ENCODE measurements around the gene PRPSAP1. TPM values are rescaled to one million over a fixed set of nuclear protein-coding genes. Genes with fewer than 3 reads are reported as not detected.

The PRPSAP1 gene
- polyA plus RNA-seq, 1 of the 3 experiments (the other 2 are of a cell fraction): 118 TPM

DNA sequence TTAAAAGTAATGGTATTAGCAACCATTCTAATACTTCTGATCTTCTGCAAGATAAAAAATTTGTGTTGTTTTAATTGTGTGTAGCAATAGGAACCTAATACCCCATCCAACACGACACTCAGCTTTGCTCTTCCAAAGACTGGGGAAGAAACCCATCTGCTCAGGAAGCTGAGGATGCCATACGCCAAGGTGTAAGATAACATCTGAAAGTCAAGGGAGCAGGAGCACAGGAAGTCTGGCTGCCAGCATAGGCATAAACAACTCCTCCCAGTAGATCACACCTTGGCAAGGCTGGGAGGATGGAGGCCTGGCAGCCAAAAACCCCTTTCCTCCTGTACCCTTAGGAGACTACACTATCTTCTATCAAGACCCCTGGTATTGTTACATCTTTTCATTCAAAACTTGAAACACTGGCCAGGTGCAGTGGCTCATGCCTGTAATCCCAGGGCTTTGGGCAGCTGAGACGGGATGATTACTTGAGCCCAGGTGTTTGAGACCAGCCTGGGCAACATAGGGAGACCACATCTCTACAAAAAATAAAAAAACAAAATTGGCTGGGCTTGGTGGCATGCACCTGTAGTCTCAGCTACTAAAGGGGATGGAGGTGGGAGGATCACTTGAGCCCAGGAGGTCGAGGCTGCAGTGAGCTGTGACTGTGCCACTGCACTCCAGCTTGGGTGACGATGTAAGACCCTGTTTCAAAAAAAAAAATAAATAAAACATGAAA is 25.0 kb upstream of the PRPSAP1 start:
- 80% methylated on average over 5 of the region's 5 CpGs for WGBS (ENCODE audit: low lambda C conversion rate)
- Histone ChIP-seq H2AFZ (ENCODE audit: low read depth) (no peak overlapping the region), H3K27me3 (ENCODE audit: insufficient read depth) (no peaks in the 10 kb centered on the region), H3K4me2 (no peak overlapping the region), H3K4me3 (ENCODE audit: low read depth in 2 of 2, low read length in 1 of 2) (no peak overlapping the region), H3K9me2 (no peaks in the 10 kb centered on the region), H3K27ac (ENCODE audit: low read depth in 2 of 2, low read length in 1 of 2) (no peak overlapping the region), H3F3A (replicated peaks; ENCODE audit: insufficient read depth) (peaks cover 7% of the 10 kb centered on the region), H3K9ac (no peak overlapping the region), H3K36me3 (replicated peaks in 1 of 2; ENCODE audit: control insufficient read depth in 1 of 2, insufficient read depth in 2 of 2, low read length in 1 of 2) (no peaks in the 10 kb centered on the region), H3K9me3 (no peaks in the 10 kb centered on the region), H3K79me2 (ENCODE audit: insufficient read depth) (no peaks in the 10 kb centered on the region), H4K20me1 (ENCODE audit: insufficient read depth) (no peaks in the 10 kb centered on the region), H3K4me1 (ENCODE audit: control insufficient read depth in 1 of 2, insufficient read depth in 2 of 2, low read depth in 1 of 2, low read length in 1 of 2) (peaks cover 0 to 15% of the 10 kb centered on the region in 2 experiments; a peak in 1 of 4 replicates)
- peak; percentile 54 for DNase-seq
- ChIA-PET CTCF (interaction anchor here (0.7 to 13.8 kb wide), 7 partner anchors 9 to 145 kb away, joined by 3 to 312 read pairs (median 4); partner anchors contain the start of gene QRICH2), POLR2A (no interaction called here)
- TF ChIP-seq YY1 (IDR thresholded peaks at IDR 0.05; ENCODE audit: low read depth): no peak
- TF ChIP-seq FOXJ3 (CRISPR knock-in tag; IDR thresholded peaks at IDR 0.05): no peak
- TF ChIP-seq RXRA (IDR thresholded peaks at IDR 0.05; ENCODE audit: borderline replicate concordance, low read depth): no peak
- TF ChIP-seq GATA2 (CRISPR knock-in tag; IDR thresholded peaks at IDR 0.05): 0 out of 2 replicates have a peak, but pooled peaks have one; percentile 32
- no peak for TF ChIP-seq MXI1 (IDR thresholded peaks at IDR 0.05; ENCODE audit: low read depth, low read length)
- no peak for TF ChIP-seq EP300 (IDR thresholded peaks at IDR 0.05; ENCODE audit: borderline replicate concordance in 1 of 2, low read depth in 1 of 2, low read length in 1 of 2)
- TF ChIP-seq, protein P1, sequence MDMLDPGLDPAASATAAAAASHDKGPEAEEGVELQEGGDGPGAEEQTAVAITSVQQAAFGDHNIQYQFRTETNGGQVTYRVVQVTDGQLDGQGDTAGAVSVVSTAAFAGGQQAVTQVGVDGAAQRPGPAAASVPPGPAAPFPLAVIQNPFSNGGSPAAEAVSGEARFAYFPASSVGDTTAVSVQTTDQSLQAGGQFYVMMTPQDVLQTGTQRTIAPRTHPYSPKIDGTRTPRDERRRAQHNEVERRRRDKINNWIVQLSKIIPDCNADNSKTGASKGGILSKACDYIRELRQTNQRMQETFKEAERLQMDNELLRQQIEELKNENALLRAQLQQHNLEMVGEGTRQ (IDR thresholded peaks at IDR 0.05; ENCODE audit: borderline replicate concordance, low read depth, low read length): no peak
- TF ChIP-seq, protein P2, sequence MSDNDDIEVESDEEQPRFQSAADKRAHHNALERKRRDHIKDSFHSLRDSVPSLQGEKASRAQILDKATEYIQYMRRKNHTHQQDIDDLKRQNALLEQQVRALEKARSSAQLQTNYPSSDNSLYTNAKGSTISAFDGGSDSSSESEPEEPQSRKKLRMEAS (IDR thresholded peaks at IDR 0.05; ENCODE audit: low read depth): no peak
- TF ChIP-seq RAD21 (IDR thresholded peaks at IDR 0.05; ENCODE audit: low read length): no peak

DNA sequence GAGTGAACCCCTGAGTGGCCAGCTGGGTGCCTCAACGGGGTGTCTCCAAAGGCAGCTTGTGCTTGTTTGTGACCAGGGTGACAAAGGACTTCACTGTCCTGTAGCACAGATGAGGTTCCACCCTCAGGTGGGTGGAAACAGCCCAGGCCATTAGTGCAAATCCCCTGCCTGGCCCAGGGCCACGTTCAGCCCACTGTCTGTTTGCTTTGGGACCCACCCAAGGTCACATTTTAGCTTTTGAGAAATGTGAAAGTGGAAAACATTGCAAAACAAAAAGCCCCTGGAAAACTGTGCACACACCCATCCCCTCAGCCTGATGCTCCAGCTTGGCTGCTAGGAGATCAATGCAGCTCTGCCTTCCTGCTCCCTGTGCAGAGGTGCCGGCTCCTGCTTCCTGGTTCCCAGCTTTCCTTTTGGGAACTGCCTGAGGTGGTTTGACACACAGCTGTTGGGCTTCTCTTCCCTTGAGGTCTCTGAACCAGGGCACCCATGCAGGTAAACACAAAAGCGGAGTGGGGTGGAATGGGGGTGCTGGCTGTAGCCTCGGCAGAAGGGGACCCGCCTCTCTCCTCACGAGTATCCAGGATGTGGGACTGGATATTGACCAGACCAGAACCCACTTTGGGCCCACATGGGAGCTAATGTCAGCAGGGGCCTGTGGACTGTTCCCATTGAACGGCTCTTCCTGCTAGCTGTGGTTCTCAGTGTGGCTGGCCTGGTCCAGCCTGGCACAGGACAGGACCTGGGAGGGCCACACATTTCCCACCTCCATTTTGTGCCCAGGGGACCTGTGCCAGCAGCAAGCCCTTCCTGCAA is 22.8 kb upstream of the PRPSAP1 start:
- no peak overlapping the region for H3K9ac ChIP-seq
- CTCF ChIA-PET: interaction anchor here (0.7 to 4.6 kb wide), 6 partner anchors 9 to 256 kb away, joined by 3 to 42 read pairs (median 4); partner anchors contain the start of gene SPHK1
- no peak for TF ChIP-seq SMC3 (IDR thresholded peaks at IDR 0.05; ENCODE audit: low read depth, low read length)
- TF ChIP-seq GATA2 (CRISPR knock-in tag; IDR thresholded peaks at IDR 0.05): no peak
- no peak for TF ChIP-seq ELF1 (IDR thresholded peaks at IDR 0.05)
- TF ChIP-seq JUND (IDR thresholded peaks at IDR 0.05): no peak
- TF ChIP-seq GABPA (IDR thresholded peaks at IDR 0.05; ENCODE audit: low read depth): no peak
- TF ChIP-seq FOSL2 (IDR thresholded peaks at IDR 0.05; ENCODE audit: borderline replicate concordance, low read depth): no peak
- no peak for TF ChIP-seq TCF12 (IDR thresholded peaks at IDR 0.05)
- no peak for TF ChIP-seq TEAD4 (IDR thresholded peaks at IDR 0.05; ENCODE audit: borderline replicate concordance, insufficient read depth)
- TF ChIP-seq, protein P1 (IDR thresholded peaks at IDR 0.05; ENCODE audit: borderline replicate concordance, low read depth, low read length): no peak
- TF ChIP-seq NRF1 (IDR thresholded peaks at IDR 0.05; ENCODE audit: low read depth, low read length): no peak
- no peak for TF ChIP-seq EZH2phosphoT487 (IDR thresholded peaks at IDR 0.05; ENCODE audit: borderline replicate concordance, low read depth)
- TF ChIP-seq RCOR1 (IDR thresholded peaks at IDR 0.05; ENCODE audit: low read length): no peak
- TF ChIP-seq, protein P3, sequence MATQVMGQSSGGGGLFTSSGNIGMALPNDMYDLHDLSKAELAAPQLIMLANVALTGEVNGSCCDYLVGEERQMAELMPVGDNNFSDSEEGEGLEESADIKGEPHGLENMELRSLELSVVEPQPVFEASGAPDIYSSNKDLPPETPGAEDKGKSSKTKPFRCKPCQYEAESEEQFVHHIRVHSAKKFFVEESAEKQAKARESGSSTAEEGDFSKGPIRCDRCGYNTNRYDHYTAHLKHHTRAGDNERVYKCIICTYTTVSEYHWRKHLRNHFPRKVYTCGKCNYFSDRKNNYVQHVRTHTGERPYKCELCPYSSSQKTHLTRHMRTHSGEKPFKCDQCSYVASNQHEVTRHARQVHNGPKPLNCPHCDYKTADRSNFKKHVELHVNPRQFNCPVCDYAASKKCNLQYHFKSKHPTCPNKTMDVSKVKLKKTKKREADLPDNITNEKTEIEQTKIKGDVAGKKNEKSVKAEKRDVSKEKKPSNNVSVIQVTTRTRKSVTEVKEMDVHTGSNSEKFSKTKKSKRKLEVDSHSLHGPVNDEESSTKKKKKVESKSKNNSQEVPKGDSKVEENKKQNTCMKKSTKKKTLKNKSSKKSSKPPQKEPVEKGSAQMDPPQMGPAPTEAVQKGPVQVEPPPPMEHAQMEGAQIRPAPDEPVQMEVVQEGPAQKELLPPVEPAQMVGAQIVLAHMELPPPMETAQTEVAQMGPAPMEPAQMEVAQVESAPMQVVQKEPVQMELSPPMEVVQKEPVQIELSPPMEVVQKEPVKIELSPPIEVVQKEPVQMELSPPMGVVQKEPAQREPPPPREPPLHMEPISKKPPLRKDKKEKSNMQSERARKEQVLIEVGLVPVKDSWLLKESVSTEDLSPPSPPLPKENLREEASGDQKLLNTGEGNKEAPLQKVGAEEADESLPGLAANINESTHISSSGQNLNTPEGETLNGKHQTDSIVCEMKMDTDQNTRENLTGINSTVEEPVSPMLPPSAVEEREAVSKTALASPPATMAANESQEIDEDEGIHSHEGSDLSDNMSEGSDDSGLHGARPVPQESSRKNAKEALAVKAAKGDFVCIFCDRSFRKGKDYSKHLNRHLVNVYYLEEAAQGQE (IDR thresholded peaks at IDR 0.05; ENCODE audit: low read depth, low read length): no peak

More for the DNA sequence above, 22.8 kb upstream of the PRPSAP1 start:
- Histone ChIP-seq H3K9me2 (no peaks in the 10 kb centered on the region), H3F3A (replicated peaks; ENCODE audit: insufficient read depth) (peaks cover 18% of the 10 kb centered on the region), H3K4me3 (ENCODE audit: low read depth in 2 of 2, low read length in 1 of 2) (no peak overlapping the region), H4K20me1 (ENCODE audit: insufficient read depth) (no peaks in the 10 kb centered on the region), H3K27me3 (ENCODE audit: insufficient read depth) (no peaks in the 10 kb centered on the region), H3K27ac (ENCODE audit: low read depth in 2 of 2, low read length in 1 of 2) (no peak overlapping the region), H3K4me2 (no peak overlapping the region), H3K36me3 (replicated peaks in 1 of 2; ENCODE audit: control insufficient read depth in 1 of 2, insufficient read depth in 2 of 2, low read length in 1 of 2) (no peaks in the 10 kb centered on the region), H3K79me2 (ENCODE audit: insufficient read depth) (no peaks in the 10 kb centered on the region), H3K9me3 (no peaks in the 10 kb centered on the region), H3K4me1 (ENCODE audit: control insufficient read depth in 1 of 2, insufficient read depth in 2 of 2, low read depth in 1 of 2, low read length in 1 of 2) (peaks cover 0 to 3% of the 10 kb centered on the region in 2 experiments; a peak in 1 of 4 replicates), H2AFZ (ENCODE audit: low read depth) (no peak overlapping the region)
- POLR2A ChIA-PET: interaction anchor here (1.4 kb wide), 1 partner anchor 23 kb away, joined by 3 read pairs; the partner anchor contains the start of gene PRPSAP1
- no peak for DNase-seq
- 89% methylated on average over 8 of the region's 8 CpGs for WGBS (ENCODE audit: low lambda C conversion rate)

All from SK-N-SH (cell line).